Stomach (tissue), 9 donors: ENCODE data around the gene NLRP8. TPM values are rescaled to one million over a fixed set of nuclear protein-coding genes. Genes with fewer than 3 reads are reported as not detected.
"Not testable (repeated sequence)": the region's sequence is repeated elsewhere in the genome, so short reads cannot be mapped to it uniquely, and the experiment has no call there.

ENCODE experiments used
- DNase-seq, 2 donors: peaks; one replicate each; pipeline versions ENCODE4 v3.0.0 to v3.0.0-alpha.2; 2013 to 2019
- H3K27ac ChIP-seq, 5 donors: fragments of 200-600 bp in 4 of 5; sonication (generic) in 4 of 5; one replicate each; pipeline ENCODE4 v1.5.1; 2013 to 2019; ENCODE audit warnings: mild to moderate bottlenecking in 1 of 5, moderate library complexity in 1 of 5
- H3K27me3 ChIP-seq, 3 donors: fragments of 200-600 bp; sonication (generic); one replicate each; pipeline ENCODE4 v1.5.1; 2017 to 2019; ENCODE audit warnings: mixed run types in 1 of 3
- H3K36me3 ChIP-seq, 4 donors: fragments of 200-600 bp; sonication (generic); 1 replicate in 3 of 4; 2 replicates in 1 of 4; pipeline ENCODE4 v1.5.1; 2016 to 2019
- H3K4me1 ChIP-seq, 4 donors: fragments of 200-600 bp; sonication (generic); one replicate each; pipeline ENCODE4 v1.5.1; 2016 to 2019
- H3K4me3 ChIP-seq, 4 donors: fragments of 200-600 bp; sonication (generic) in 3 of 4; one replicate each; pipeline ENCODE4 v1.5.1; 2016 to 2019; ENCODE audit warnings: mild to moderate bottlenecking in 1 of 4
- H3K9me3 ChIP-seq, 4 donors: fragments of 200-600 bp; sonication (generic); one replicate each; pipeline ENCODE4 v1.5.1; 2016 to 2019
- CTCF ChIP-seq, 7 experiments: fragments of 450-650 bp in 4 of 7; fragments of 200-600 bp in 3 of 7; sonication (generic) in 3 of 7; IDR thresholded peaks; one replicate each; pipeline ENCODE4 v1.5.1; 2016 to 2019; ENCODE audit warnings: antibody characterized with exemption in 7 of 7, control low read depth in 2 of 7, mild to moderate bottlenecking in 1 of 7
- EP300 ChIP-seq: sonication (generic); formaldehyde crosslinking; IDR thresholded peaks from one replicate; pipeline ENCODE4 v1.6.1; 2017; ENCODE audit warnings: antibody characterized with exemption
- POLR2A ChIP-seq, 4 donors: fragments of 450-650 bp; IDR thresholded peaks; one replicate each; pipeline ENCODE4 v1.6.1; 2016; ENCODE audit warnings: antibody characterized with exemption in 4 of 4, control low read depth in 2 of 4, mild to moderate bottlenecking in 1 of 4, moderate library complexity in 1 of 4
- POLR2AphosphoS5 ChIP-seq, 3 donors: sonication (generic); formaldehyde crosslinking; IDR thresholded peaks; one replicate each; pipeline ENCODE4 v1.6.1; 2016; ENCODE audit warnings: antibody characterized with exemption in 3 of 3
- WGBS, 5 donors: extraction: QIAGEN DNeasy Blood & Tissue Kit in 3 of 5; methylation state at CpG; one replicate each; pipeline versions ENCODE4 v1.1.5 to v1.1.7; 2013 to 2018; 5-methylcytosine and 5-hydroxymethylcytosine counted together
- intact Hi-C: fragments of 100-400 bp; cut with DNase I; formaldehyde crosslinking; loops from one replicate; pipeline ENCODE4 v1.15.1; 2023; ENCODE audit warnings: low total_unique reads
- polyA plus RNA-seq, 3 donors: library from polyadenylated mRNA; stranded (reverse); fragments of 200-250 nt; gene quantifications; one replicate each; pipeline ENCODE4 v1.2.3, GENCODE V29; 2013
- total RNA-seq, 5 donors: library from RNA; depleted of rRNA; stranded (reverse); fragments of >200 nt; gene quantifications; one replicate each; pipeline versions ENCODE4 v1.1.0 to v1.2.3, GENCODE V29; 2014 to 2016
- donor health status: healthy with polysubstance abuse.
- donor health status: Bipolar disorder and iron deficiency.
- donor health status: healthy.

NLRP8 gene
- total and polyA plus RNA-seq, 8 donors: not detected

GRCh38 chr19:55990831-55991230 is 43.2 kb downstream of the NLRP8 start:
- Histone ChIP-seq H3K4me1 (no peaks in the 10 kb centered on the region), H3K36me3 (no peaks in the 10 kb centered on the region), H3K4me3 (no peak overlapping the region), H3K27me3 (no peaks in the 10 kb centered on the region), H3K27ac (no peak overlapping the region), H3K9me3 (peaks cover 0 to 3% (median under 1%) of the 10 kb centered on the region in 4 donors)
- WGBS, 5 donors: 70 to 84% (median 81%) methylated on average over 5 of the region's 5 CpGs
- intact Hi-C loops: no loop called here
- no peak for DNase-seq
- TF ChIP-seq EP300: no peak
- no peak for TF ChIP-seq CTCF (IDR thresholded peaks at IDR 0.05)
- no peak for TF ChIP-seq POLR2A (IDR thresholded peaks at IDR 0.05)
- TF ChIP-seq POLR2AphosphoS5 (IDR thresholded peaks at IDR 0.05): no peak

GRCh38 chr19:55993492-55993891 is 45.9 kb downstream of the NLRP8 start:
- no peaks in the 10 kb centered on the region for H3K36me3 ChIP-seq
- intact Hi-C loops: no loop called here
- no peaks in the 10 kb centered on the region for H3K27me3 ChIP-seq
- no peaks in the 10 kb centered on the region for H3K4me1 ChIP-seq
- H3K4me3 ChIP-seq: no peak overlapping the region
- no peak overlapping the region for H3K27ac ChIP-seq
- TF ChIP-seq CTCF (IDR thresholded peaks at IDR 0.05) (no peak), EP300 (no peak), POLR2AphosphoS5 (IDR thresholded peaks at IDR 0.05) (no peak), POLR2A (IDR thresholded peaks at IDR 0.05) (no peak)
- DNase-seq: no peak
- WGBS, 5 donors: 29 to 55% (median 39%) methylated on average over 1 of the region's 1 CpG
- peaks cover 0 to 10% (median 2%) of the 10 kb centered on the region in 4 donors for H3K9me3 ChIP-seq

GRCh38 chr19:56014765-56015164 is 67.1 kb downstream of the NLRP8 start:
- Histone ChIP-seq H3K9me3 (peaks cover 0 to 27% (median 7%) of the 10 kb centered on the region in 4 donors), H3K4me1 (no peaks in the 10 kb centered on the region), H3K27me3 (peaks cover 0 to 3% (median 0%) of the 10 kb centered on the region in 3 donors), H3K4me3 (no peak overlapping the region), H3K36me3 (no peaks in the 10 kb centered on the region), H3K27ac (no peak overlapping the region)
- 61 to 79% (median 72%) methylated on average over 1 of the region's 1 CpG for WGBS, 5 donors
- intact Hi-C loops: no loop called here
- no peak for TF ChIP-seq POLR2AphosphoS5 (IDR thresholded peaks at IDR 0.05)
- TF ChIP-seq CTCF (IDR thresholded peaks at IDR 0.05): no peak
- TF ChIP-seq EP300: no peak
- TF ChIP-seq POLR2A (IDR thresholded peaks at IDR 0.05): no peak
- no peak for DNase-seq

GRCh38 chr19:56015756-56016155 is 68.1 kb downstream of the NLRP8 start:
- WGBS, 5 donors: 19 to 35% (median 27%) methylated on average over 5 of the region's 5 CpGs
- peak in 1 of 2 donors; percentile 3 for DNase-seq
- Histone ChIP-seq H3K27ac (no peak overlapping the region), H3K4me1 (no peaks in the 10 kb centered on the region), H3K9me3 (peaks cover 0 to 20% (median 3%) of the 10 kb centered on the region in 4 donors), H3K4me3 (no peak overlapping the region), H3K27me3 (peaks cover 0 to 3% (median 0%) of the 10 kb centered on the region in 3 donors), H3K36me3 (no peaks in the 10 kb centered on the region)
- no peak for TF ChIP-seq POLR2A (IDR thresholded peaks at IDR 0.05)
- intact Hi-C loops: no loop called here

- H3K27ac ChIP-seq, H3K4me1 ChIP-seq, intact Hi-C loops, DNase-seq, H3K4me3 ChIP-seq, H3K27me3 ChIP-seq, H3K36me3 ChIP-seq: not testable (repeated sequence)
- WGBS, 5 donors: 42 to 86% (median 75%) methylated on average over 1 to 2 of the region's 2 CpGs
- peaks cover 0 to 29% (median 3%) of the 10 kb centered on the region in 4 donors for H3K9me3 ChIP-seq
Observed at GRCh38 chr19:56019325-56019724, 71.7 kb downstream of the NLRP8 start.

- H3K4me1 ChIP-seq, H3K27ac ChIP-seq, intact Hi-C loops, DNase-seq, H3K36me3 ChIP-seq, H3K27me3 ChIP-seq, H3K4me3 ChIP-seq: not testable (repeated sequence)
- WGBS, 5 donors: 61 to 79% (median 73%) methylated on average over 6 to 7 of the region's 7 CpGs
- peaks cover 0 to 22% (median 3%) of the 10 kb centered on the region in 4 donors for H3K9me3 ChIP-seq
Observed at GRCh38 chr19:56020355-56020975, 72.8 kb downstream of the NLRP8 start.
